SK-N-MC (cell line): Measurements from ENCODE around the gene SORBS1.

Experiments
- EZH2 ChIP-seq: fragments of 200-600 bp; sonication (generic); IDR thresholded peaks from one replicate; pipeline ENCODE4 v1.6.1; 2017; ENCODE audit warnings: antibody characterized with exemption
- FOXP2 ChIP-seq: optimal IDR thresholded peaks from 2 replicates; pipeline ENCODE3; 2011; ENCODE audit warnings: mild to moderate bottlenecking, moderate library complexity; ENCODE audit not compliant: insufficient read depth; ENCODE audit errors: extremely low read length, control extremely low read depth
- POLR2AphosphoS5 ChIP-seq: IDR thresholded peaks from 2 replicates; pipeline ENCODE4 v1.6.1; 2012; ENCODE audit warnings: mild to moderate bottlenecking, low read depth, low read length, borderline replicate concordance

DNA sequence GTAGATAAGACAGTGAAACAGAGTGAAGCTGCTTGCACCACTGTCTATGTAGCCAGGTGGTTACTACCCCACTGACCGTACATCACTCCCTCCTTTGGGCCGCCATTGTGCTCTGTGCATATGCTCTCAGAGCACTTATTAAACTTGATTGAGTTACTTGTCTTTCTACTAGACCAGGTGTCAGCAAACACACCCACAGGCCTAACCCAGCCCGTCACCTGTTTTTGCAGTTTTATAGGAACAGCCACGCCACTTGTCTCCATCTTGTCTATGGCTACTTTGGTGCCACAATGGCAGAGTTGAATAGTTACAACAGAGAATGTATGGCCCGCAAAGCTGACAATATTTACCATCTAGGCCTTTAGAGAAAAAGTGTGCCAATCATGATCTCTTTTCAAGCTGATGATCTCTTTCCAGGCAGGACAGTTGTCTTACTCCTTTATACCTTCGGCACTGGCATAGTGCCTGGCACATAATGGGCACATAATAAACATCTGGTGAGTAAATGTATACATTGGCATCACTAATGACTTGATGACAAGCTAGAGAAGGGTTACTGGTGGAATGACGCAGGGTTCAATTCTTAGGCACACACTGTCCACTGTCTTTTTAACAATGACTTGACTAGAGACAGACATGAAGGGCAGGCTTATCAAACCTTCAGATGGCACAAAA, 36.7 kb downstream of the SORBS1 start:
- TF ChIP-seq EZH2 (no peak), POLR2AphosphoS5 (no peak), FOXP2 (no peak)
